Mammary epithelial cell (primary cell): ENCODE measurements around the gene CPED1.

ENCODE experiments used
- EZH2 ChIP-seq: IDR thresholded peaks from 2 replicates; pipeline ENCODE4 v1.6.1; 2012; ENCODE audit warnings: low read length, inconsistent platforms, borderline replicate concordance
- TF ChIP-seq, protein P1 (sequence below), 2 donors: IDR thresholded peaks in 1 of 2; conservative IDR thresholded peaks in 1 of 2; 2 replicates each; pipeline ENCODE4 v1.5.1; 2011 to 2012; ENCODE audit warnings: inconsistent platforms in 2 of 2, low read length in 2 of 2, mild to moderate bottlenecking in 2 of 2, control low read depth in 1 of 2, low read depth in 1 of 2; ENCODE audit not compliant: insufficient read depth in 1 of 2; ENCODE audit errors: extremely low read depth in 1 of 2

DNA sequence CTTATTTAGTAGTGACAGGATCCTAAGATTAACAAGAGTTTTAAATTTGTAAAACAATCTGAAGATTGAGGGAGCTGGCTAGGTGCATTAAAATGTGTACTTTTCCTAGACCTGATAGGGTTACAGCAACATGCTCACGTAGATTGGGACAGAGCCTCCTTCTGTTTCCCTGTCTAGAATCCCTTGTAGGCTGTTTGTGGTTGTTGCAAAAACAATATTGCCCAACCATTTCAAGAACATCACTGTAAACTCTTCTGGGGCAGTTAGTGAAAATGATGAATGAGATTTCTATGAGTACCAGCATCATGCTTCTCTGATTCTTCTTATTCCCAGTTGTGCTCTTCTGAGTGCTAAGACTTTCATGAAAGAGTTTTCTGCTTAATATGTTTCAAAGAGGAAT is 14.7 kb upstream of the CPED1 start:
- TF ChIP-seq, protein P1, sequence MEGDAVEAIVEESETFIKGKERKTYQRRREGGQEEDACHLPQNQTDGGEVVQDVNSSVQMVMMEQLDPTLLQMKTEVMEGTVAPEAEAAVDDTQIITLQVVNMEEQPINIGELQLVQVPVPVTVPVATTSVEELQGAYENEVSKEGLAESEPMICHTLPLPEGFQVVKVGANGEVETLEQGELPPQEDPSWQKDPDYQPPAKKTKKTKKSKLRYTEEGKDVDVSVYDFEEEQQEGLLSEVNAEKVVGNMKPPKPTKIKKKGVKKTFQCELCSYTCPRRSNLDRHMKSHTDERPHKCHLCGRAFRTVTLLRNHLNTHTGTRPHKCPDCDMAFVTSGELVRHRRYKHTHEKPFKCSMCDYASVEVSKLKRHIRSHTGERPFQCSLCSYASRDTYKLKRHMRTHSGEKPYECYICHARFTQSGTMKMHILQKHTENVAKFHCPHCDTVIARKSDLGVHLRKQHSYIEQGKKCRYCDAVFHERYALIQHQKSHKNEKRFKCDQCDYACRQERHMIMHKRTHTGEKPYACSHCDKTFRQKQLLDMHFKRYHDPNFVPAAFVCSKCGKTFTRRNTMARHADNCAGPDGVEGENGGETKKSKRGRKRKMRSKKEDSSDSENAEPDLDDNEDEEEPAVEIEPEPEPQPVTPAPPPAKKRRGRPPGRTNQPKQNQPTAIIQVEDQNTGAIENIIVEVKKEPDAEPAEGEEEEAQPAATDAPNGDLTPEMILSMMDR (conservative IDR thresholded peaks at IDR 0.05 in 1 of 2, IDR thresholded peaks at IDR 0.05 in 1 of 2; ENCODE audit: extremely low read depth in 1 of 2, insufficient read depth in 1 of 2, low read depth in 1 of 2, low read length in 2 of 2): no peak
- TF ChIP-seq EZH2: no peak
